ENCODE measurements around the gene CUX1.
A peak's percentile ranks its signal among the peaks of the same experiment; 100 is the strongest.

CUX1 gene

DNA sequence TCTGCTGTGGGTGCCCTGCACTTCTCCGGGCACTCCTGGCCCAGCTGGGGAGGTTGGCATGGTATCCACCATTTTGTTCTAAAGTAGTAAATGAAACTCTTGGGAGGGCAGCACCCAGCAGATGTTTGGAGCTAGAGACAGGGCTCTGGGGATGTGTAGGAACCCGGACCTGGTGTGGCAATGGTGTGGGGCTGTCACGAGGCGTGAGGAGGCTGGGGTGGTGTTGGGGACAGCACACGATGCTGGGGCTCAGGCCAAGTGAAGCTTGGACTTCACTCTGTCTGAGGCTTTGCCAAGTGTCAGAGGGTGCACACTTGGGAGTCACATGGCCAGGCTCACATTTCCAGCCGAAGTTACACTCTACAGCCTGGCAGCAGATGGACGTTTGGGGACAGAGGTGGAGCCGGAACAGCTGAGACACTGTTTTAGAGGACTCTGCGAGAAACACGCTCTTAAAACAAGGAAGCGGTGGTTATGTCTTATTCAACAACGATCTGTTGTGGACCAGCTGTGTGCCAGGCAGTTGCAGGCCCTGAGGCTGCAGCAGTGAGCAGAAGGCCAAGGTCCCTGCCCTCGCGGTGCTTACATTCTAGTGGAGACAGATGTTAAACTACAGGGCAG is 118.2 kb downstream of the CUX1 start:
- DNase-seq: peak in 22 of 51 donors; percentile 7 to 45 (median 29)

DNA sequence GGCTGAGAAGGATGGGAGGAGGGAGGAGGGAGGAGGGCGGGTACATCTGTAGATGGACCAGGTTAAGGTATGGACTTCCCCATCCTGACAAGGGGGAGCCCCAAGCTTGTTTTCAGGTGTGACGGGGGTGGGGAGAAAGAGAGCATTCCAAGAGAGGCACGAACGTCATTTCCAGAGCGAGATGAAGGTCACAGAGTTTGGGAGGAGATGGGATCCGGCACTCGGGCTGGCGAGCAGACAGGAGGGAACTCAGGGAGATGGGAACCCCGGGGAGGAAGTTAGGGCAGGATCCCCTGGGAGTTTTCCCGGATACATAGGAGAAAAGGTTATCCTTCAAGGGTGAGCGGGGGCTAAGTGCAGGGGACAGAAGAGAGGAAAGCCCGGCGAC is 118.8 kb downstream of the CUX1 start:
- peak in 3 of 51 donors; percentile 2 to 22 (median 8) for DNase-seq

DNA sequence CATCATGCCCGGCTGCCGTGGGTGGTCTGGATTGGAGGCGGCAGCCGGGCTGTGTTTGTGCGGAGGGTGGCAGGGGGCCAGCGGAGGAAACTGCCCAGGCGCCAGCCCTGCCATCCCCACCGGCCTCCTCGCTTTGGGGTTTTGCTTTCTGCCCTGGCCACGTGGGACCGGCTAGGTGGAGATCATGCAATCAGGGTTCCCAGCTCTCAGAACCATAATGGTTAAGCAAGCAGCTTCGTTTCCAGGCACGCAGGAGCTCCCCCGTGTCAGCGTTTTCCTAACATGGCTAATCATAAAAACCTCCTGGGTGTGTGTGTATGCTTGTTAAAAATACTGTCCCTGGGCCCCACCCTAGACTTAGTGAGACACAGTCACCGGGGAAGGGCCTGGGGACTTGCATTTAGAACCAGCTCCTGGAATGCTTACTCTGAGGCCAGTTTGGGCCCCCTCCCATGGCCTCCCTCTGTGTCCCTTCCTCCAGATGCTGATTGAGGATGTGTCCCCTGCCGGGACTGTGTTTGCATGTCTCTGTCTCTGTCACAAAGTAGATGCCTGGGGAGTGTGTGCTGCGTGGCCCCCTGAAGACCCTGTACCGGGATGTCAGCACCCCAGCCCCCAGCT is 119.3 kb downstream of the CUX1 start:
- peak in 4 of 51 donors; percentile 3 to 24 (median 16) for DNase-seq

DNA sequence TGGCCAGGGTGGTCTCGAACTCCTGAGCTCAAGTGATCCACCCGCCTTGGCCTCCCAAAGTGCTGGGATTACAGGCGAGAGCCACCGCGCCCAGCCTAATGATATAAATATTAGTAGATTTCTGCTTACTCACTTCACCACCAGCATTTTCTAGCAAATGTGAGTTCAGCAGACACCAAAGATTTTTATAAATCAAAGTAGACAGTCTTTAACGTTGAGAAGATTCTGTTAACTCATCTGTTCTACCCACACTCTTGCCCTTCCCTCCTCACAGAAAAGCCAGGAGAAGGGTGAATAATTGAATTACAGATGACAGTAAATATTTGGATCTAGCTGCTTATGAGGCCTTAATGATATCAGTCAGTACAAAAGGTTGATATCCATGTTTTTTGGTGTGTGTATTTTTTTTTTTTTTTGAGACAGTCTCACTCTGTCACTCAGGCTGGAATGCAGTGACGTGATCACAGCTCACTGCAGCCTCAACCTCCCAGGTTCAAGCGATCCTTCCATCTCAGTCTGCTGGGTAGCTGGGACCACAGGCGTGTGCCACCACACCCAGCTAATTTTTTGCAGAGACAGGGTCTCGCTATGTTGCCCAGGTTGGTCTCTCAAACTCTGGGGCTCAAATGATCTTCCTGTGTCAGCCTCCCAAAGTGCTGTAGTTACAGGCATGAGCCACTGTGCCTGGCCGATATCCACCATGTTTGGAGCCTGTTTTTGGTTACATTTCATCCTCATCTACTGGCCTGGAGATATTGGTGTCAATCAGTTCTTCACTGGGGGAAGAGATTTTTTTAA is 120.5 kb downstream of the CUX1 start:
- DNase-seq: no peak

- DNase-seq: no peak
Measured at GRCh38 chr7:101939136-101939695, 121.8 kb downstream of the CUX1 start.

- no peak for DNase-seq
Measured at GRCh38 chr7:101940151-101940550, 122.7 kb downstream of the CUX1 start.

DNA sequence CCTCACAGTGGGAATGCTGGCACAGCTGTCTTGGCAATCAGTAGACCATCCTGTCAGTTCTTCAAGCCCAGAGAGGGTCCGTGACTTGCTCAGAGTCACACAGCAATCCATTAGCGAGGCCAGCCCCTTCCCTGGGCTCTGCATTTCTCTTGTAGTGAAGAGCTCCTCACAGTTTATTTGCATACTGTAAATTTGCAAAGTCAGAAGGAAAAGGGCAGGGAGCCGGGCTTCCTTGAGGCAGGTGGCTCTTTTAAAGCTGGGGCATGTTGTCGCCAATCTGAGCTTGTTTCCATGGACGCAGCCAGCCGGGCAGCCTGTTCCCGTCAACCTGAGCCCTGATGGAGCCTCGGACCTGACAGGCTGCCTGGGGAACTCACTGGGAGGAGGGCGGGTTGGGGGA is 123.4 kb downstream of the CUX1 start:
- DNase-seq: peak in 3 of 51 donors; percentile 6 to 15 (median 13)

- no peak for DNase-seq
Measured at GRCh38 chr7:101941481-101942383, 124.3 kb downstream of the CUX1 start.

DNA sequence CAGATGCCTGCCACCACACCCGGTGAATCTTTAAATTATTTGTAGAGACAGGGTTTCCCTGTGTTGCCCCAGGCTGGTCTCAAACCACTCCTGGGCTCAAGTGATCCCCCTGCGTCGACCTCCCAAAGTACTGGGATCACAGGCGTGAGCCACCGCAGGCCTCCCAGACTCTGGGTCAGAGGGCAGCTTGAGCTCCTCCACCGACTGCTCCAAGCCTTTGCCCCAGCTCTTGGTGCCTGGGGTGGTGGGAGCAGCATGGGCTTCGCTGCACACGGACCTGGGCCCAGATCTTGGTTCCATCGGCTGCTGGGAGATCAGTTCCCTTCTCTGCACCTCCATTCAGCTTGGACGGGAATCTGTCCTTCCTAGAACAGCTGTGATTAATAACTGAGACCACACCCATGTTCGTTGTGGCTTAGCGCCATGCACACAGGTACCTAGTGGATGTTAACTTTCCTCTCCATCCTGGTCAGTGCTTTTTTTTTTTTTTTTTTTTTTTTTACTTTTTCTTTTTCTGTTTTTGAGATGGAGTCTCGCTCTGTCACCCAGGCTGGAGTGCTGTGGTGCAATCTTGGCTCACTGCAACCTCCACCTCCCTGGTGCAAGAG is 125.3 kb downstream of the CUX1 start:
- no peak for DNase-seq

DNA sequence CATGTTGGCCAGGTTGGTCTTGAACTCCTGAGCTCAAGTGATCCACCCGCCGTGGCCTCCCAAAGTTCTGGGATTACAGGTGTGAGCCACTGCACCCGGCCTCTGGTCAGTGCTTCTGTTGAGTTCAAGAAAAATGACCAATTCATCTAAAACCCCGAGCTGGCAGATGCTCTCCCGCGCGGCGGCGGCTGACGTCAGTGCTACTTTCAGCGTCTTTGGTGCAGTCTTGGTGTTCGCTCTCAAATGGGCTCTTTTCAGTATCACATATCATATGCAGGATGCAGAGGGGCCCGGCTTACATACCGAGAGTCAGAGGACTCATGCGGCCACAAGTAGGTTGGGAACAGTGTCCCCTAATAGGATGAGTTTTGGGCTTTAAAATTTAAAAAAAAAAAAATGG is 125.9 kb downstream of the CUX1 start:
- DNase-seq: no peak

DNA sequence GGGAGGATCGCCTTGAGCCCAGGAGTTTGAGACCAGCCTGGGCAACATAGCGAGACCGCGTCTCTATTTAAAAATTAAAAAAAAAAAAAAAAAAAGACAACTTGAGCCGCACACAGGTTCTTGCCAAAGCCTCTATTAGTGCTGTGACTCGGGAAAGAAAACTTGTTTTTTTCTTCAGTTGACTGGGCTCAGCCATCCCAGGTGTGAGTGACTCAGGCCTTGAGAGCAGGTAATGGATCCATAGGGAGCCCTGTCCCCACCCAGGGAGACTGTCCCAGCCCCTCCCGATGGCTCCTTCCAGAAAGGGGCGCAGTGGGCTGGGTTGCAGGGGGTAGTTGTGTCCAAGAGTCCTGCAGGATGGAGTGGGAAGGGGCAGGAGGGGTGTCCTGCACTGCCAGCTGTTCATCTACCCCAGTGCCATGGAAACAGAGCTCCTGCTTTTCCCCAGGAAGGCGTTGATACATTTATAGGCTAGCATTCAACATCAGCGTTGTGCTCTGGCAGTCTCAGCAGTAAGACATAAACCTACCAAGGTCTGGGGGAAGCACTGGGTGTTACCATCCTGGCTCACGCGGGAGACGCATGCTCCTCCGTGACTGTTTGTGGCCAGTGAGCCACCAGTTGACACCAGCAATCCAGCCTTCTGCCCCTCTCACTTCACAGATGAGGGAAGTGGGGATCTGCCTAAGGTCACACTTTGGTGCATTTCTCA is 126.6 kb downstream of the CUX1 start:
- no peak for DNase-seq

DNA sequence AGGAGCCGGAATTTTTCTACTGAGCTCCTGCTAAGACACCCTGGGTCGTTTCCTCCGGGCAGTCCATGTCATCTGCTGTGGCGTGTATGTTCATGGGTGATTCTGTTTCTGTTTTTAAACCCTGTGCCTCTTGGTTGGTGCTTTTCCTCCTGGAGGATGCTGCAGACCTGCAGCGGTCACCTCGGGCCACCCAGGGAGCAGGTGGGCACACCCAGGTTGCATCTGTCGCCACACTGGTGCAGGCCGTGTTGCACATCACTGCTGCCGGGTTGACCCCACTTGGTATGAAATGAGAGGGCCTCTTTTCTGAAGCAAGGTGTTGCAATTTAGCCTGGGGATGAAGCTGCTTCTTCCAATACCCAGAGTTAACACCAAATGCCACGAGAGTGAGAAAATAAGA is 127.2 kb downstream of the CUX1 start:
- no peak for DNase-seq

DNA sequence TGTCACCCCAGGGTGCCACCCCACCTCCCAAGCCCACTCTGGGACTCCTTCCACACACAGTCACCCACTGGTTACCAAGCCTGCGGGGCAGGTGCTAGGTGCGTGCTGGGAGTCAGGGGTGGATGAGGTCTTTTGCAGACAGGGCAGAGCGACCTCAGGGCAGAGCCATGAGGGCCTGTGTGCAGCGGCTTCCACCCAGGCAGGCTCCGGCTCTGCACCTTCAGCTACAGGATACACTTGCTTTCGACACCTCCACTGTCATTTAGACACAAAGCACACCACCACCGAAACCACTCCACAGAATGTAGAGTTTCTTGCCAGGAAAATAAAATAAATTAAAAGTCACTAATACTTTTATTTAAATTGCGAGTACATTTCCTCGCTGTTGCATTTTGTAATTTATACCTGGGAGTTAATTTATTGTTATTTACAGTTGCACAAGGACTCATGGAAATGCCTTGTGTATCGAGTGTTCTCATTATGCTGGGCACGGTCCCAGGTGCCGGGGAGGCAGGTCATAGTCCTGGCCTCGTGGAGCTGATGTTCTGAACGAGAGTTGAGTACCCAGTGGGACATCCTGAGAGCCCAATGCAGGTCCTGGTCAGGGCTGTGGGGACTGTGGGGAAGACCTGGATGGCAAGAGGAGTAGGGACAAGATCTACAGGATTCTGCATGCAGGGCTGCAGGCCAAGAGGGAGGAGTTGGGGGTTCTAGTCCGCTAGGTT is 127.8 kb downstream of the CUX1 start:
- no peak for DNase-seq

- peak in 12 of 51 donors; percentile 6 to 39 (median 22) for DNase-seq
Measured at GRCh38 chr7:101947899-101948298, 130.5 kb downstream of the CUX1 start.

DNA sequence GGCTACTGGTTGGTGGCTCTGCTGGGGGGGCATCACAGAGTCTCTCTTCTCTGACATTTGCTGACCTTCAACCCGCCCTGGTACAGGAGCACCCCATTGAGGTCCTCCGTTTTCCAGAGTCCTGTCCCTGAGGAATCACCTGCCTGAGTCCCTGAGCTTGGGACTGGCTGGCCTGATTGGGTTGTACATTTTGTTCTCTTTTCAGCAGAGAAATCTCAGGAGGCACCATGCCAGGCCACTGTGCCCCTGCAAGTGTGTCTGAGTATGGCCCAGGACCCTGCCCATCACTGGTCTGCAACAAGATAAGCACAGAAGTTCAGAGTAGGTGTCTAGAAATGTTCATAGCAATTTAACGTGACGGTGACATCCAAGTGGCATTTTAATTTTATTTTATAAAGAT is 131.2 kb downstream of the CUX1 start:
- DNase-seq: no peak

GRCh38 chr7:101950450-101951119 is 133.2 kb downstream of the CUX1 start:
- DNase-seq: no peak

DNA sequence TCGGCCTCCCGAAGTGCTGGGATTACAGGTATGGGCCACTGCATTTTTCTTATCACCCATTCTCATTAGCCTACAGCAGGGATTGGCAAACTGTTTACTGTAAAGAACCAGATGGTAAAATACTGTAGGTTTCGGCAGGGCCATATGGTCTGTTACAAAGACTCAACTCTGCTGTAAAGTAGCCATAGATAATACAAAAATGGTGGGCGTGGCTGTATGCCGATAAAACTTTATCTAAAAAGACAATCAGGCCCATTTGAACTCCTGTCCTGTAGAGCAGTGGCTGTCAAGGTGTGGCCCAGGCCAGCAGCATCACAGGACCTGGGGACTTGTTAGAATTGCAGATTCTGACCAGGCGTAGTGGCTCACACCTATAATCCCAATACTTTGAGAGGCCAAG is 134.3 kb downstream of the CUX1 start:
- no peak for DNase-seq

GRCh38 chr7:101952355-101953247 is 135.2 kb downstream of the CUX1 start:
- DNase-seq: no peak

All from hypothalamus (tissue), 51 donors.